SJSA1 (cell line): ENCODE measurements around the gene CWF19L1. TPM values are rescaled to one million over a fixed set of nuclear protein-coding genes. Genes with fewer than 3 reads are reported as not detected.
"Not testable (repeated sequence)": the region's sequence is repeated elsewhere in the genome, so short reads cannot be mapped to it uniquely, and the experiment has no call there.

Source experiments
- DNase-seq, 2 experiments: peaks; one replicate each; pipeline ENCODE4 v3.0.0-alpha.2; 2015 to 2020; ENCODE audit warnings: low spot score in 2 of 2, low read depth in 1 of 2
- H3K27ac ChIP-seq: fragments of 250-450 bp; sonication (Bioruptor Pico); 2 replicates; pipeline ENCODE4 v1.5.1; 2020; ENCODE audit warnings: mild to moderate bottlenecking, moderate library complexity
- H3K27me3 ChIP-seq: fragments of 250-450 bp; sonication (Bioruptor Pico); replicated peaks from 2 replicates; pipeline ENCODE4 v1.5.1; 2020; ENCODE audit warnings: mild to moderate bottlenecking, moderate library complexity
- H3K36me3 ChIP-seq: fragments of 250-450 bp; sonication (Bioruptor Pico); 2 replicates; pipeline ENCODE4 v1.5.1; 2020; ENCODE audit warnings: mild to moderate bottlenecking
- H3K4me1 ChIP-seq: fragments of 250-450 bp; sonication (Bioruptor Pico); replicated peaks from 2 replicates; pipeline ENCODE4 v1.6.1; 2021; ENCODE audit warnings: mild to moderate bottlenecking
- H3K4me3 ChIP-seq: fragments of 250-450 bp; sonication (Bioruptor Pico); 2 replicates; pipeline ENCODE4 v1.5.1; 2020; ENCODE audit warnings: mild to moderate bottlenecking
- H3K9me3 ChIP-seq: fragments of 250-450 bp; sonication (Bioruptor Pico); replicated peaks from 2 replicates; pipeline ENCODE4 v1.5.1; 2020; ENCODE audit warnings: mild to moderate bottlenecking
- total RNA-seq: library from RNA; depleted of rRNA; stranded (reverse); fragments of >200 nt; shearing (Covaris generic); gene quantifications from 2 replicates; pipeline ENCODE4 v1.2.3, GENCODE V29; 2014

The CWF19L1 gene
- total RNA-seq, 1 experiment from 2014 or later, result 42.6 TPM

DNA sequence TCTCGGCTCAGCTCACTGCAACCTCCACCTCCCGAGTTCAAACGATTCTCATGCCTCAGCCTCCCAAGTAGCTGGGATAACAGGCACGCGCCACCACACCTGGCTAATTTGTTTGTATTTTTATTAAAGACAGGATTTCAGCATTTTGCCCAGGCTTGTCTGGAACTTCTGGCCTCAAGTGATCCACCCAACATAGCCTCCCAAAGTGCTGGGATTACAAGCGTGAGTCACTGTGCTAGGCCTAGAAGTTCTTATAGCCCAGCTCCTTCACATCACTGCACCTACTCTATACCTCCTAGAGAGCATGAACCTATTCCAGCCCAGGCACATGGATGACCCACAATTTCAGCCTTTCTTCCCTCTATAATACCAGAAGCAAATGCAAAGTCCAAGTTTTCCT is 20.3 kb upstream of the CWF19L1 start:
- no peak for DNase-seq
- Histone ChIP-seq H3K27ac (no peak overlapping the region), H3K36me3 (peaks cover 24% of the 10 kb centered on the region), H3K27me3 (peaks cover 5% of the 10 kb centered on the region), H3K4me3 (no peak overlapping the region), H3K4me1 (peaks cover 16% of the 10 kb centered on the region), H3K9me3 (no peaks in the 10 kb centered on the region)

DNA sequence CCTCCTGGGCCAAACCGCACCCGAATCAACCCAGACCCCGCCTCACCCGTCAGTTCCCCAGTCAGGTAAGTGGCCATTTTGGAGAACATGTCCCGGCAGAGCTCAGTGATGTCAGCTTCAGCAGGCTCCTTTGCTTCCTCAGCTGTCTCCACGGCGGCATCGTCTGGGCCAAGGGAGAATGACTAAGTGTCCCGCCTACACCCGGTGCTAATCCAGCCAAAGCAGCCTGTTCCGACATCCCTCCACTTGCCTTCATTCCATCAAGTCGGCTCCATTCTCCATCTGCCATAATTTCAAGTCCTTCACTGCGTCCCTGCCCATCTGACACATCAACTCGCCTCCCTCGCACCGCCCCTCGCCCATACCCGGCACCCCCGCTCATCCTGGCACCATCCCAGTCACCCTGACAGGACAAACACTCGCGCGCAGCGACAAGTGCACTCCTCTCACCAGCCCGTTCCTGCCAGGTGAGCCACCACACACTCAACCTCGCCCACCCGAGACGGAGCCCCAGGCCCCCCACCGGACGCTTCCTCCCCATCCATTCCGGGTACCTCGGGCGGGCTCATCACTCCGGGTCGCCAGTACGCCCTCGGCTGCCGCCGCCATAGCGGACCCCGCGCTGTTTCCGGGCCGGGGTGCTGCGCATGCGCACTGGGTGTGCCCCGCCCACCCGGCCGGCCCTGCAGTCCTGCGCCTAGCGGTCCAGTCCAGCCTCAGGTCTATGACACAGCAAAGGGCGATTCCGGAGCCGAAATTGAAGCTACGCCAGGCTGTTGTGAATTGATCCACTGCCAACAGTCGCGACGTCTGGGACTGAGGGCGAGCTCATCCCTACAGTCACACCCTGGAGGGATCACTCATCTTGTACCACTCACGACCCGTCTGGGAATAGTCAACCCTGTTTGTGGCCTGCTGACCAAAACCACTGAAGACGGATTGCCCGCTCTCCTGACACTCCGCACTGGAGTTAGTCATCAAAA is 18.9 kb upstream of the CWF19L1 start, which contains the start of gene BLOC1S2:
BLOC1S2 (minus strand) TSS at position 630 of the 983 bp plus-strand sequence; CDS start at position 609, 21 bp downstream.
- Histone ChIP-seq H3K4me3 (peak within 1 kb of the TSS; percentile 83), H3K36me3 (peaks cover 34% of the 10 kb centered on the region), H3K9me3 (no peaks in the 10 kb centered on the region), H3K27ac (peak within 1 kb of the TSS; percentile 42), H3K27me3 (peaks cover 3% of the 10 kb centered on the region; the same call in 1 of the 2 replicates), H3K4me1 (peaks cover 16% of the 10 kb centered on the region)
- DNase-seq, result peak; percentile 87 to 90

DNA sequence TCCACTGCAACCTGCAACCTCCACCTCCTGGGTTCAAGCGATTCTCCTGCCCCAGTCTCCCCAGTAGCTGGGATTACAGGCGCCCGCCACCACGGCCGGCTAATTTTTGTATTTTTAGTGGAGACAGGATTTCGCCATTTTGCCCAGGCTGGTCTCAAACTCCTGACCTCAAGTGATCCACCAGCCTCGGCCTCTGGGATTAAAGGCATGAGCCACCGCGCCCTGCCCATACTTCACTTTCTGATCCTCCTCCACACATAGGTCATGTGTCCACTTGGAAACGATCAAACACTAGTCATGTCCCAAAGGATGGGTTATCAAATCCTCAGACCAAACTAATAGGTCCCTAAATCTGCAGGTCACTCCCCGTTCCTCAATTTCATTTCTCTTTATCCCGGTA is 17.9 kb upstream of the CWF19L1 start:
- not testable (repeated sequence) for H3K9me3 ChIP-seq, DNase-seq, H3K27me3 ChIP-seq
- peaks cover 42% of the 10 kb centered on the region for H3K36me3 ChIP-seq
- H3K27ac ChIP-seq, result peak overlapping the region; percentile 42; the same call in 1 of the 2 replicates
- H3K4me3 ChIP-seq, result peak overlapping the region; percentile 83
- peaks cover 16% of the 10 kb centered on the region for H3K4me1 ChIP-seq

DNA sequence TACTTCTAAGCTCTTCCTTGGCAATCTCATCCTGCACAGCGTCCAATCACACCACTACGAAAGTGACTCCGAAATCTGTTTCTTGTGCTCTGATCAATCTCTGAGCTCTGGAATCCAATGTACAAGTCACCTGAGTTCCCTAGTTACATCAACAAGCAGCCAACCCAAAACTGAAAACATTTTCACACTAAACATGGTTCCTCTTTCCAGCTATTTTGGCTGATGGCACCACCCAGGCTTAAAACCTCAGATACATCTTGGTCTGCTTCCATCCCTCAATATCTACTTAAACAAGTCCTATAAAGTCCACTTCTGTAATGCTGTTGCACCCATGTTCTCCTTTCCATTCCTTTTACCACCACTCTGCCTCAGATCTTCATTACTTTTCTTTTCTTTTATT is 15.5 kb upstream of the CWF19L1 start:
- Histone ChIP-seq H3K36me3 (peaks cover 53% of the 10 kb centered on the region), H3K9me3 (no peaks in the 10 kb centered on the region), H3K27me3 (no peaks in the 10 kb centered on the region), H3K4me3 (no peak overlapping the region), H3K27ac (no peak overlapping the region), H3K4me1 (peaks cover 16% of the 10 kb centered on the region)
- no peak for DNase-seq

DNA sequence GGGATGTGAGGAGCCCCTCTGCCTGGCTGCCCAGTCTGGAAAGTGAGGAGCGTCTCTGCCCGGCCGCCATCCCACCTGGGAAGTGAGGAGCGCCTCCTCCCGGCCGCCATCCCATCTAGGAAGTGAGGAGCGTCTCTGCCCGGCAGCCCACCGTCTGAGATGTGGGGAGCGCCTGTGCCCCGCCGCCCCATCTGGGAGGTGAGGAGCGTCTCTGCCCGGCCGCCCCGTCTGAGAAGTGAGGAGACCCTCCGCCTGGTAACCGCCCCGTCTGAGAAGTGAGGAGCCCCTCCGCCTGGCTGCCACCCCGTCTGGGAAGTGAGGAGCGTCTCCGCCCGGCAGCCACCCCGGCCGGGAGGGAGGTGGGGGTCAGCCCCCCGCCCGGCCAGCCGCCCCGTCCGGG is 9.5 kb upstream of the CWF19L1 start:
- not testable (repeated sequence) for H3K27ac ChIP-seq, H3K4me3 ChIP-seq, H3K4me1 ChIP-seq, DNase-seq, H3K27me3 ChIP-seq, H3K9me3 ChIP-seq
- peaks cover 48% of the 10 kb centered on the region for H3K36me3 ChIP-seq

DNA sequence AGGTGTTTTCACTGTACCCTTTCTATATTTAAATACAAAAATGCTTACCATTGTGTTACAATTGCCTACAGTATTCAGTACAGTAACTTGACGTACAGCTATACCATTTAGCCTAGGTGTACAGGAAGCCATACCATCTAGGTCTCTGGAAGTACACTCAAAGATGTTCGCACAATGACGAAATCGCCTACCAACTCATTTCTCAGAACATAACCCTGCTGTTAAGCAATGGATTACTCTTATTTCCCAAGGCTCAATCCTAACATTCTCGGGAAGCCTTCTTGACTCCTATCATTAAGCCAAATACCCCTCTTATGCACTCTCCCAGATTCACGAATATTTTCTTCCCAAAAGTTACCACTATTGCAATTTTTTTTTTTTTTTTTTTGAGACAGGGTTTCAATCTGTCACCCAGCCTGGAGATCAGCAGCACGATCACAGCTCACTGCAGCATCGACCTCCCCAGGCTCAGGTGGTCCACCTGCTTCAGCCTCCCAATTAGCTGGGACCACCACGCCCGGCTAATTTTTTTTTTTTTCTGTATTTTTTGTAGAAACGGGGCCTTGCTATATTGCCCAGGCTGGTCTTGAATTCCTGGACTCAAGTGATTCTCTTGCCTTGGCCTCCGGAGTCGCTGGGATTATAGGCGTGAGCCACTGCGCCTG is 1.5 kb downstream of the CWF19L1 start:
- no peak for DNase-seq
- no peak overlapping the region for H3K27ac ChIP-seq
- H3K36me3 ChIP-seq, result peaks cover 19% of the 10 kb centered on the region; the same call in 1 of the 2 replicates
- H3K27me3 ChIP-seq, result no peaks in the 10 kb centered on the region
- peak overlapping the region; percentile 66; the same call in 1 of the 2 replicates for H3K4me3 ChIP-seq
- no peaks in the 10 kb centered on the region for H3K9me3 ChIP-seq
- H3K4me1 ChIP-seq, result peaks cover 6% of the 10 kb centered on the region; the same call in 1 of the 2 replicates

DNA sequence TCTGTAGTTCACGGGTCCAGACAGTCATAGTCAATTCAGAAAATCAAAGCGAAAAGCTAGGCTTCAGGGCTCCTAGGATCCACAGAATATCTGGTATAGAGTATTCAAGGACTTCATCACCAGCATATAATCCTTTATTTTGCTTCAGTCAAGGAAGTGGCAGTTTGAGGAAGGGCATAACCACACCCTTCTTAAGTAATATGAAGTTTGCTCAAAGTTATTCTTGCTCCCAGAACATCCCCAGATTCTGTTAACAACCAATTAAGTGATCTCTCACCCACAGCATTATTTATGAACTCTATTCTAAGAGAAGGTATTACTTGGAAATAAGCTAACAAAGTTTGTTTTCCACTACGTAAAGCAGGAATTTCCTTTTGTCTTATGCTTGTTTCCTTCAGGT is 13.2 kb downstream of the CWF19L1 start:
- peaks cover 74% of the 10 kb centered on the region for H3K36me3 ChIP-seq
- H3K9me3 ChIP-seq, result no peaks in the 10 kb centered on the region
- no peak for DNase-seq
- no peaks in the 10 kb centered on the region for H3K27me3 ChIP-seq
- H3K4me1 ChIP-seq, result no peaks in the 10 kb centered on the region
- H3K27ac ChIP-seq, result no peak overlapping the region
- no peak overlapping the region for H3K4me3 ChIP-seq

DNA sequence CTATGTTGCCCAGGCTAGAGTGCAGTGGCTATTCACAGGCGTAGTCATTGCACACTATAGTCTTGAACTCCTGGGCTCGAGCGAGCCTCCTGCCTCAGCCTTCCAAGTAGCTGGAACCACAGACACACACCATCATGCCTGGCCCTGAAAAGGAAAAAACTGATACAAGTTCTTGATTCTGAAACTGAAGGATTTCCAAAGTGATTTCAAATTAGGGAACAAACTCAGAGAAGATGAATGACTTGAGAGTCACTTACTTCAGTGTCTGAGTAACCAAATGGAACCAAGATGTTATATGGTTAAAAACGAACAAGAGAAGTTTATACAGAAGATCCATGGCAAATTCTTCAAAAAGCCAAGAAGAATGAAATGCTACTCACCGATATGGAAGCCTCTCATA is 14.4 kb downstream of the CWF19L1 start:
- Histone ChIP-seq H3K9me3 (no peaks in the 10 kb centered on the region), H3K4me3 (no peak overlapping the region), H3K4me1 (no peaks in the 10 kb centered on the region), H3K27me3 (no peaks in the 10 kb centered on the region), H3K27ac (no peak overlapping the region), H3K36me3 (peaks cover 78% of the 10 kb centered on the region)
- no peak for DNase-seq

DNA sequence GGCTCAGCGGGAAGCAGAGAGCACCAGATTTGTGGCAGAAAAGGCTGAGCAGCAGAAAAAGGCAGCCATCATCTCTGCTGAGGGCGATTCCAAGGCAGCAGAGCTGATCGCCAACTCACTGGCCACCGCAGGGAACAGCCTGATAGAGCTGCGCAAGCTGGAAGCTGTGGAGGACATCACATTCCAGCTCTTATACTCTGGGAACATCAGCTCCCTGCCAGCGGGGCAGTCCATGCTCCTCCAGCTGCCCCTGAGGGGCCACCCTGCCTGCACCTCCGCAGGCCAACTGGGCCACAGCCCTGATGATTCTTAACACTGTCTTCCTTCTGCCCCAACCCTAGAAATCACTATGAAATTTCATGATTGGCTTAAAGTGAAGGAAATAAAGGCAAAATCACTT is 18.6 kb downstream of the CWF19L1 start:
- Histone ChIP-seq H3K27me3 (no peaks in the 10 kb centered on the region), H3K4me3 (no peak overlapping the region), H3K27ac (no peak overlapping the region), H3K9me3 (no peaks in the 10 kb centered on the region), H3K4me1 (no peaks in the 10 kb centered on the region), H3K36me3 (peaks cover 88% of the 10 kb centered on the region)
- DNase-seq, result no peak

DNA sequence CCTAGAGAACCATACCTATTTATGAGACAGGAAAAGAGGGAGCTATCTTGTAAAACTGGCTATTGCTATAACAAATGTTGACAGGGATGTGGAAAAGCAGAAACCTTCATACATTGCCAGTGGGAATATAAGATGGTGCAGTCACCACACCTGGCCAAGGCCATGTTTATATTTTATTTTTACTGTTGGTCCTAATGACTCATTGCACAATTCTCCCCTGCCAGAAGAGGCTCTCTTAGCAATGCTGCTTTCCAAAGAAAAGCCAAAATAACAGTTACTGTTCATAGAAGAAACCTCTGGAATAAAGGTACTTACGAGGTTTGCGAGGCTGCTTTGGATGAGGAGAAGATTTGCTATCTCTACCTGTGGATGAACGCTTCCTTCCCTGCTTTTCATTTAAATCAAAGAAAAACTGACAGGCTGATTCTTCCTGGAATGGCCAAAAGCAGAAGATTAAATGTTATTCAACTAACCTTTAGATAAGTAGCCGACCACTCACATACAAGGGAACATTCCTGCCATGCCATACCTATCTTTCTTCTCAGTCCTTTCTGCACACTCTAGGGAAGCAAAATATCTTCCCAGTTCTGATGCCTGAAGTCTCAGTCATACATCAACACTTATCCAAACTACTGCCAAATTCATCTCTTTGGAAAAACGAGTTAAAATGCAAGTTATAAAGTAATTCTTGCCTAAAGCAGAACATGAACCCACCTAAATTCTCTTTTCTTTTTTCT is 21.8 kb downstream of the CWF19L1 start:
- no peaks in the 10 kb centered on the region for H3K4me1 ChIP-seq
- DNase-seq, result no peak
- peaks cover 90% of the 10 kb centered on the region for H3K36me3 ChIP-seq
- H3K27ac ChIP-seq, result no peak overlapping the region
- H3K9me3 ChIP-seq, result no peaks in the 10 kb centered on the region
- no peak overlapping the region for H3K4me3 ChIP-seq
- no peaks in the 10 kb centered on the region for H3K27me3 ChIP-seq

DNA sequence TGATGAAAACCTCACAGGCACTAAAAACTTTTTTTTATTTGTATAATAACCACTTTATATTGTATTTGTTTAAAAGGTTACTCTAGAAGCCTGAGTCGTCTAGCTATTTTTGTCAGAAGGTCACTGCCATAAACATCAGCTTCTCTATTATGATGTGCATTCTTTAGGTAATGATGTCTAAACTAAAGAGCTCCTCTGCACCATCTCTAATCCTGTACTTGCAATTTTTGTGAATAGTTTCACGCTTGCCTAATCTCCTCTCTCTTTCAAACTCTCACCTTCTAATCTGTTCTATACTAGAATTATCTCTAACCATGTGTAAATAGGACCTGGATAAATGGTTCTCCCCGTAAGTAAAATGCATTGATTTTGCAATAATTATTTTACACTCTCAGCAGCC is 27.6 kb downstream of the CWF19L1 start:
- no peak for DNase-seq
- Histone ChIP-seq H3K4me1 (no peaks in the 10 kb centered on the region), H3K9me3 (no peaks in the 10 kb centered on the region), H3K27ac (no peak overlapping the region), H3K4me3 (no peak overlapping the region), H3K27me3 (no peaks in the 10 kb centered on the region), H3K36me3 (peaks cover 88% of the 10 kb centered on the region)

DNA sequence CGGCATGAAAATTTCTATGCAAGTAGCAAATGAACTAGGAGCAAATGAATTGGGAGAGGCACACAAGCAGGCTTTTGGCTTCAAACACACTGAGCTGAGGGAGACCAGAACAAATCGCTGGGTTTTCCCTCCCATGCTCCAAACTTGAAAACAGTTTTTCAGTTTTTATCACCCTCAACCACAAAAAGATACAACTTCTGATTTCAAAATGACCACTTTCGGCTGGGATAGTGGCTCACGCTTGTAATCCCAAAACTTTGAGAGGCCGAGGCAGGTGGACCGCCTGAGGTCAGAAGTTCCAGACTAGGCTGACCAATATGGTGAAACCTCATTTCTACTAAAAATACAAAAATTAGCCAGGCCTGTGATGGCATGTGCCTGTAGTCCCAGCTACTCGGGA is 29.0 kb downstream of the CWF19L1 start:
- Histone ChIP-seq H3K36me3 (peaks cover 85% of the 10 kb centered on the region), H3K27ac (no peak overlapping the region), H3K4me3 (no peak overlapping the region), H3K4me1 (no peaks in the 10 kb centered on the region), H3K9me3 (no peaks in the 10 kb centered on the region), H3K27me3 (no peaks in the 10 kb centered on the region)
- no peak for DNase-seq

DNA sequence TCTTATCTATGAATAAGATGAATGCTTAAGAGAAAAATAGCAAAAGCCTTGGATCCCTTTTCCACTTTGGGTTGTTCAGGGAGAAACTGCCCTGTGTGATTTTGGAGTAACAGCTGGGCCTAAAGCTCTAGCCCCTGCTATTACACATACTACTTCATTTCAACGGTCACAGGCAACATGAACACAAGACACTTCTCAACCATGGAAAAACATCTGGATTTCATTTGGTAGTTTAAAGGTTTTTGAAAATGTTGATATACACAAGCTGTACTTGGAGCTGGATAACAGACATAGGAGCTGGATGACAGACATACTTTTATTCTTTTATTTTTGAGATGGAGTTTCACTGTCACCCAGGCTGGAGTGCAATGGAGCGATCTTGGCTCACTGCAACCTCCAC is 35.3 kb downstream of the CWF19L1 start:
- DNase-seq, result no peak
- H3K36me3 ChIP-seq, result peaks cover 64% of the 10 kb centered on the region
- no peak overlapping the region for H3K27ac ChIP-seq
- H3K9me3 ChIP-seq, result no peaks in the 10 kb centered on the region
- peaks cover 11% of the 10 kb centered on the region for H3K4me1 ChIP-seq
- no peak overlapping the region for H3K4me3 ChIP-seq
- H3K27me3 ChIP-seq, result no peaks in the 10 kb centered on the region
